Esophagus squamous epithelium (tissue), 5 donors: Measurements from ENCODE around the gene STEAP1B. TPM values are rescaled to one million over a fixed set of nuclear protein-coding genes. Genes with fewer than 3 reads are reported as not detected.

Source experiments
- DNase-seq: peaks from one replicate; lab custom pipeline; 2025; lab: John Stamatoyannopoulos, UW
- H3K27ac ChIP-seq, 4 donors: fragments of 200-600 bp; sonication (generic); one replicate each; pipeline ENCODE4 v1.5.1; 2016 to 2019; ENCODE audit warnings: mild to moderate bottlenecking in 1 of 4
- H3K27me3 ChIP-seq, 4 donors: fragments of 200-600 bp; sonication (generic); 1 replicate in 3 of 4; 2 replicates in 1 of 4; pipeline versions ENCODE4 v1.5.1 to v1.6.0; 2017 to 2021; ENCODE audit warnings: antibody characterized with exemption in 1 of 4
- H3K36me3 ChIP-seq, 3 donors: fragments of 200-600 bp; sonication (generic); one replicate each; pipeline ENCODE4 v1.5.1; 2016 to 2019
- H3K4me1 ChIP-seq, 3 donors: fragments of 200-600 bp; sonication (generic); one replicate each; pipeline ENCODE4 v1.5.1; 2017 to 2019
- H3K4me3 ChIP-seq, 4 donors: fragments of 200-600 bp; sonication (generic); 1 replicate in 3 of 4; 2 replicates in 1 of 4; pipeline ENCODE4 v1.5.1; 2016 to 2019; ENCODE audit warnings: mild to moderate bottlenecking in 2 of 4, moderate library complexity in 1 of 4
- H3K9me3 ChIP-seq, 3 donors: fragments of 200-600 bp; sonication (generic); one replicate each; pipeline ENCODE4 v1.5.1; 2016 to 2019
- CTCF ChIP-seq, 6 experiments: fragments of 450-650 bp in 4 of 6; fragments of 200-600 bp in 2 of 6; sonication (generic) in 2 of 6; IDR thresholded peaks; one replicate each; pipeline ENCODE4 v1.5.1; 2016 to 2019; ENCODE audit warnings: antibody characterized with exemption in 6 of 6, mild to moderate bottlenecking in 4 of 6, moderate library complexity in 4 of 6
- POLR2A ChIP-seq, 4 donors: fragments of 450-650 bp; IDR thresholded peaks; one replicate each; pipeline ENCODE4 v1.6.1; 2017; ENCODE audit warnings: antibody characterized with exemption in 4 of 4, mild to moderate bottlenecking in 4 of 4, moderate library complexity in 3 of 4
- WGBS, 2 donors: methylation state at CpG; one replicate each; pipeline ENCODE4 v1.1.5; 2018; 5-methylcytosine and 5-hydroxymethylcytosine counted together
- intact Hi-C: fragments of 100-400 bp; cut with DNase I; formaldehyde crosslinking; loops from one replicate; pipeline ENCODE4 v1.15.0; 2022
- total RNA-seq, 4 donors: library from RNA; depleted of rRNA; stranded (reverse); fragments of >200 nt; gene quantifications; one replicate each; pipeline ENCODE4 v1.1.0, GENCODE V29; 2016
- donor health status: DM: yes; HTN: yes; CAD: no.

Gene STEAP1B
- total RNA-seq, 4 donors from 2014 or later, result 0.29 to 13.1 (median 0.69) TPM

DNA sequence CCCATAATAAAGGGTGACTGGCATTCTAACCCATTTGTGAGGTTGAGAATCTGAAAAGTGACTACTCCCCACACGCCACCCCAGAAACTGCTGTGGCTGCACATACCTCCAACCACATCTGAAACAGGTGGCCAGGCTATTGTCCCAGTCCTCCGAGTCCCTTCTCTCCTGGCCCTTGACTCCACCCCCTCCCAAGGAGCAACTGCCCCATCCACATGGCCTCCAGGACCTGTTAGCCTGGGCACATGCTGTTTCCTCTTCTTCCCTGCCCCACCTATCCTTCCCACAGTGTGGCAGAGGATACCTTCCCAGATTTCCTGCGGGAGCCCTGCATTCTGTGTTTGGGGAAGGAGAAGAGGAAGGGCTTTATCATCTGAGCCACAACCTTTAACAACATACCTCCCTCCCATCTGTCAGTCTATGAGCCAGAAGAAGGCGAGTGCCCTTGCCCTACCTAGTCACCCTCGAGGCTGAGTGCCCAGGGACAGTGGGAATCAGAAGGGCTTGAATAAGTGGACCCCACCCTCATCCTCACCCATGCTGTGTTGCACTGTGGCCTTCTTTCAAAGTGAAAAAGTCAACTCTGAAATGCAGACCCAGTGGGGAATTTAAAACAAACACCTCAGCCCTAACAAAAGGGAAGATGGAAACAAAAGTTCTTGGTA, 11.9 kb downstream of the STEAP1B start:
- no peak for DNase-seq
- Histone ChIP-seq H3K27ac (no peak overlapping the region), H3K4me1 (no peaks in the 10 kb centered on the region), H3K27me3 (no peaks in the 10 kb centered on the region), H3K4me3 (no peak overlapping the region), H3K36me3 (no peaks in the 10 kb centered on the region), H3K9me3 (no peaks in the 10 kb centered on the region)
- no peak for TF ChIP-seq CTCF (IDR thresholded peaks at IDR 0.05)
- no peak for TF ChIP-seq POLR2A (IDR thresholded peaks at IDR 0.05)
- intact Hi-C loops, result loop anchor here (5.0 kb wide), 1 partner anchor 376 kb away; no protein-coding TSS in a partner anchor
- WGBS, 2 donors, result 75 to 93% methylated on average over 2 to 3 of the region's 5 CpGs

DNA sequence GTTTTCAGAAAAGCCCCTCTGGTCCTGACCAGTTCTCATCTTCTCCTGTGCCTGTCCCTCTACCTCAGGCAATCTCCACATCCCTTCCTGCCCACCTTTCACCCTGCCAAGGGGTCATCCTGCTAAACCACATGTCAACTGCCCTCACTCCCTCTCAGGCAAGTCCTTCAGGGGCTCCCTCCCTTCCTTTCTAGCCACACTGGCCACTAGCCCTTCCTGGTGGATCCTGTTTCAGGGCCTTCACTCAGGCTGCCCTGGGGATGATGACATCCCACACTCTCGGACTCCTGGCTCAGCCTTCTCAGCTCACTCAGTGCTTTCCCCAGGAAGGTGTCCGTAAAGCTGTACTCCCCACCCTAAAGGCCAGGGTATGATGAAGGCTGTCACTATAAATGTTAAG, 13.4 kb downstream of the STEAP1B start:
- DNase-seq, result no peak
- no peak for TF ChIP-seq POLR2A (IDR thresholded peaks at IDR 0.05)
- no peak for TF ChIP-seq CTCF (IDR thresholded peaks at IDR 0.05)
- intact Hi-C loops, result loop anchor here (5.0 kb wide), 1 partner anchor 374 kb away; no protein-coding TSS in a partner anchor
- H3K4me1 ChIP-seq, result peaks cover 0 to 3% (median 0%) of the 10 kb centered on the region in 3 donors
- no peaks in the 10 kb centered on the region for H3K27me3 ChIP-seq
- H3K36me3 ChIP-seq, result no peaks in the 10 kb centered on the region
- no peaks in the 10 kb centered on the region for H3K9me3 ChIP-seq
- no peak overlapping the region for H3K4me3 ChIP-seq
- no peak overlapping the region for H3K27ac ChIP-seq
- WGBS, 2 donors, result 92 to 93% methylated on average over 2 of the region's 2 CpGs

GRCh38 chr7:22485189-22485588, 14.8 kb downstream of the STEAP1B start:
- DNase-seq, result no peak
- Histone ChIP-seq H3K9me3 (no peaks in the 10 kb centered on the region), H3K4me1 (peaks cover 0 to 7% (median 5%) of the 10 kb centered on the region in 3 donors), H3K36me3 (no peaks in the 10 kb centered on the region), H3K4me3 (no peak overlapping the region), H3K27me3 (no peaks in the 10 kb centered on the region), H3K27ac (no peak overlapping the region)
- intact Hi-C loops, result loop anchor here (5.0 kb wide), 1 partner anchor 373 kb away; no protein-coding TSS in a partner anchor
- TF ChIP-seq CTCF (IDR thresholded peaks at IDR 0.05) (no peak), POLR2A (IDR thresholded peaks at IDR 0.05) (no peak)

GRCh38 chr7:22482503-22482902, 17.5 kb downstream of the STEAP1B start:
- intact Hi-C loops, result no loop called here
- Histone ChIP-seq H3K9me3 (no peaks in the 10 kb centered on the region), H3K4me3 (no peak overlapping the region), H3K27me3 (no peaks in the 10 kb centered on the region), H3K27ac (no peak overlapping the region), H3K36me3 (no peaks in the 10 kb centered on the region), H3K4me1 (peaks cover 0 to 7% (median 5%) of the 10 kb centered on the region in 3 donors)
- TF ChIP-seq CTCF (IDR thresholded peaks at IDR 0.05), result no peak
- WGBS, 2 donors, result 43 to 56% methylated on average over 1 of the region's 1 CpG
- no peak for DNase-seq

GRCh38 chr7:22481726-22482125, 18.3 kb downstream of the STEAP1B start:
- intact Hi-C loops, result no loop called here
- Histone ChIP-seq H3K36me3 (no peaks in the 10 kb centered on the region), H3K27me3 (no peaks in the 10 kb centered on the region), H3K27ac (no peak overlapping the region), H3K4me1 (peaks cover 0 to 7% (median 5%) of the 10 kb centered on the region in 3 donors), H3K9me3 (no peaks in the 10 kb centered on the region), H3K4me3 (no peak overlapping the region)
- 20 to 48% methylated on average over 5 of the region's 5 CpGs for WGBS, 2 donors
- TF ChIP-seq POLR2A (IDR thresholded peaks at IDR 0.05), result no peak
- DNase-seq, result no peak
